ENCODE data around the gene CKB.
"Not testable (repeated sequence)": the region's sequence is repeated elsewhere in the genome, so short reads cannot be mapped to it uniquely, and the experiment has no call there.

Gene CKB

GRCh38 chr14:103526247-103526913, 3.8 kb upstream of the CKB start:
- H3K4me3 ChIP-seq (ENCODE audit: low read length), result no peak overlapping the region
- no peak for DNase-seq (ENCODE audit: low read depth)
- no peak for TF ChIP-seq CTCF (conservative IDR thresholded peaks at IDR 0.05; ENCODE audit: low read depth, low read length)

- not testable (repeated sequence) for H3K4me3 ChIP-seq (ENCODE audit: low read length)
Observed at GRCh38 chr14:103525430-103526246, 3.0 kb upstream of the CKB start.

GRCh38 chr14:103524002-103524935, 1.6 kb upstream of the CKB start:
- TF ChIP-seq CTCF (conservative IDR thresholded peaks at IDR 0.05; ENCODE audit: low read depth, low read length), result no peak
- no peak overlapping the region for H3K4me3 ChIP-seq (ENCODE audit: low read length)
- no peak for DNase-seq (ENCODE audit: low read depth)

More at GRCh38 chr14:103525430-103526246, 3.0 kb upstream of the CKB start:
- DNase-seq (ENCODE audit: low read depth), result not testable (repeated sequence)

GRCh38 chr14:103523575-103523954, 935 bp upstream of the CKB start:
- no peak for DNase-seq (ENCODE audit: low read depth)
- no peak for TF ChIP-seq CTCF (conservative IDR thresholded peaks at IDR 0.05; ENCODE audit: low read depth, low read length)
- H3K4me3 ChIP-seq (ENCODE audit: low read length), result no peak overlapping the region

GRCh38 chr14:103521951-103522563, 573 bp downstream of the CKB start:
- DNase-seq (ENCODE audit: low read depth), result no peak
- H3K4me3 ChIP-seq (ENCODE audit: low read length), result peak overlapping the region; percentile 53
- TF ChIP-seq CTCF (conservative IDR thresholded peaks at IDR 0.05; ENCODE audit: low read depth, low read length), result no peak

GRCh38 chr14:103521438-103521950, 1.1 kb downstream of the CKB start:
- no peak for TF ChIP-seq CTCF (conservative IDR thresholded peaks at IDR 0.05; ENCODE audit: low read depth, low read length)
- no peak for DNase-seq (ENCODE audit: low read depth)
- peak overlapping the region; percentile 53 for H3K4me3 ChIP-seq (ENCODE audit: low read length)
